CD4-positive, CD25-positive, alpha-beta regulatory T cell (primary cell): ENCODE results near the gene SLC25A21. TPM values are rescaled to one million over a fixed set of nuclear protein-coding genes. Genes with fewer than 3 reads are reported as not detected.
"Not testable (repeated sequence)": the region's sequence is repeated elsewhere in the genome, so short reads cannot be mapped to it uniquely, and the experiment has no call there.

Experiments used
- ATAC-seq, 2 donors: fragments of 150-1000 bp; cut with Tn5 transposase; one replicate each; pipeline ENCODE4 v1.10.0; 2021; ENCODE audit warnings: low read depth in 2 of 2, moderate number of reproducible peaks in 2 of 2, moderate library complexity in 1 of 2
- DNase-seq, 3 donors: peaks; one replicate each; pipeline versions ENCODE4 v3.0.0 to v3.0.0-alpha.2; 2012 to 2022; ENCODE audit warnings: mixed read lengths in 1 of 3
- H3K27ac ChIP-seq: one replicate; pipeline ENCODE4 v1.7.0; 2013; ENCODE audit warnings: mild to moderate bottlenecking, low read length; ENCODE audit not compliant: insufficient read depth, poor library complexity, severe bottlenecking
- H3K27me3 ChIP-seq: one replicate; pipeline ENCODE4 v1.7.0; 2013; ENCODE audit warnings: low read length; ENCODE audit not compliant: control insufficient read depth, insufficient read depth
- H3K36me3 ChIP-seq: one replicate; pipeline ENCODE4 v1.7.0; 2013; ENCODE audit warnings: mild to moderate bottlenecking, low read length, moderate library complexity; ENCODE audit not compliant: control insufficient read depth, insufficient read depth
- H3K4me1 ChIP-seq: 2 replicates; pipeline ENCODE4 v1.7.0; 2013; ENCODE audit warnings: mild to moderate bottlenecking, low read length; ENCODE audit not compliant: insufficient read depth, control insufficient read depth, poor library complexity, severe bottlenecking
- H3K4me3 ChIP-seq: one replicate; pipeline ENCODE4 v1.7.0; 2013; ENCODE audit warnings: low read depth, mild to moderate bottlenecking, low read length, moderate library complexity
- H3K9me3 ChIP-seq, 2 experiments: 1 replicate in 1 of 2; 2 replicates in 1 of 2; pipeline ENCODE4 v1.7.0; 2013; ENCODE audit warnings: low read length in 2 of 2, mild to moderate bottlenecking in 1 of 2, moderate library complexity in 1 of 2; ENCODE audit not compliant: control insufficient read depth in 2 of 2
- H3K27ac Mint-ChIP-seq, 3 donors: one replicate each; pipeline ENCODE4 v1.8.0; 2020 to 2022; ENCODE audit warnings: mild to moderate bottlenecking in 3 of 3, mixed read lengths in 3 of 3, moderate library complexity in 2 of 3
- H3K27me3 Mint-ChIP-seq: one replicate; pipeline ENCODE4 v1.8.0; 2022; ENCODE audit warnings: mild to moderate bottlenecking, mixed read lengths
- H3K36me3 Mint-ChIP-seq: one replicate; pipeline ENCODE4 v1.8.0; 2020; ENCODE audit warnings: mixed read lengths
- H3K4me1 Mint-ChIP-seq, 4 donors: one replicate each; pipeline ENCODE4 v1.8.0; 2020 to 2022; ENCODE audit warnings: mixed read lengths in 4 of 4, mild to moderate bottlenecking in 1 of 4
- H3K4me3 Mint-ChIP-seq, 4 donors: one replicate each; pipeline ENCODE4 v1.8.0; 2020 to 2022; ENCODE audit warnings: mild to moderate bottlenecking in 4 of 4, mixed read lengths in 4 of 4, moderate library complexity in 3 of 4
- H3K9me3 Mint-ChIP-seq, 7 donors: one replicate each; pipeline ENCODE4 v1.8.0; 2020 to 2022; ENCODE audit warnings: mixed read lengths in 7 of 7, mild to moderate bottlenecking in 3 of 7, moderate library complexity in 2 of 7
- polyA plus RNA-seq, 4 donors: library from polyadenylated mRNA; unstranded; fragments of 300-500 nt; fragmentation: Illumina TruSeq; gene quantifications; one replicate each; pipeline ENCODE4 v1.2.3, GENCODE V29; 2021
- total RNA-seq: library from RNA; stranded (reverse); gene quantifications from one replicate; pipeline ENCODE4 v1.2.3, GENCODE V29; 2022

SLC25A21 gene
- total and polyA plus RNA-seq, 5 donors from 2014 or later = not detected

DNA sequence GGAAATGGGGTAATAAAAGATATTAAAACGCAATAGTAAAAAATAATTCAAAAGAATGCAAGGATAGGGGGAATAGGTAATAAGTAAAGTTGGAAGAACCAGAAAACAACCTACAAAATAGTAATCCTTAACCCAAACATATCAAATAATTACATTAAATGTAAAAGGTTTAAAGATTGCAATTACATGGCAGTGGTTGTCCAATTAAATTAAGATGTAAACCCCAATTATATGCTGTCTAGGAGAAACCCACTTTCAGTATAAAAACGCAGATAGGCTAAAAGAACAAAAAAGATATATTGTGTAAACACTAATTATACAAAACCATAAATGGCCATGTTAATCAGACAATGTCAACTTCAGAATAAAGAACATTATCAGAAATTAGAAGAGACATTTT lies 247.3 kb downstream of the SLC25A21 start:
- Histone ChIP-seq H3K27ac (no peak overlapping the region), H3K27me3 (no peaks in the 10 kb centered on the region), H3K4me1 (no peaks in the 10 kb centered on the region), H3K9me3 (no peaks in the 10 kb centered on the region), H3K4me3 (no peak overlapping the region), H3K36me3 (no peaks in the 10 kb centered on the region)
- Mint-ChIP-seq H3K4me1 (no peaks in the 10 kb centered on the region), H3K27ac (no peak overlapping the region), H3K4me3 (no peak overlapping the region), H3K27me3 (no peaks in the 10 kb centered on the region), H3K9me3 (peaks cover 0 to 5% (median 0%) of the 10 kb centered on the region in 7 donors), H3K36me3 (no peaks in the 10 kb centered on the region)
- ATAC-seq = no peak
- DNase-seq = no peak

DNA sequence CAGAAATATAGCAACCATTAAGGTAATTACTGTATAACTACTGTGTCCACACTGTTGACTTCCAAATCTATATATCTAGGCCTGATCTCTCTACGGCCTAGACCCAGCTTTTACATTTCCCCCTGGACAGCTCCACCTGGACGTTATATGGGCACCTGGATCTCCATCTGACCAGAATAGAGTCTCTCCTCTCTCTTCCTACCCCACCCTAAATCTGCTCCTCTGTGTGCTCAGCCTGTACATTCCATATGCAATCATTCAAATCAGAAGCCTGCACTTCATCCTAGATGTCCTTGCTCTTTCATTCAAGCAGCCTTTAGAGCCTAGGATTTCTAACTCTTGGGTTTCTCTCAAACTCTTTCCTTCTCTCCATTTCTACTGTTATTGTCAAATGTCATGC lies 255.7 kb downstream of the SLC25A21 start:
- no peak for ATAC-seq
- H3K4me1 ChIP-seq = no peaks in the 10 kb centered on the region
- no peaks in the 10 kb centered on the region for H3K9me3 ChIP-seq
- no peak overlapping the region for H3K4me3 ChIP-seq
- Mint-ChIP-seq H3K4me3 (no peak overlapping the region), H3K27ac (no peak overlapping the region), H3K27me3 (no peaks in the 10 kb centered on the region), H3K36me3 (no peaks in the 10 kb centered on the region), H3K9me3 (peaks cover 0 to 5% (median 0%) of the 10 kb centered on the region in 7 donors), H3K4me1 (no peaks in the 10 kb centered on the region)
- DNase-seq = no peak
- no peaks in the 10 kb centered on the region for H3K27me3 ChIP-seq
- no peaks in the 10 kb centered on the region for H3K36me3 ChIP-seq
- H3K27ac ChIP-seq = no peak overlapping the region

DNA sequence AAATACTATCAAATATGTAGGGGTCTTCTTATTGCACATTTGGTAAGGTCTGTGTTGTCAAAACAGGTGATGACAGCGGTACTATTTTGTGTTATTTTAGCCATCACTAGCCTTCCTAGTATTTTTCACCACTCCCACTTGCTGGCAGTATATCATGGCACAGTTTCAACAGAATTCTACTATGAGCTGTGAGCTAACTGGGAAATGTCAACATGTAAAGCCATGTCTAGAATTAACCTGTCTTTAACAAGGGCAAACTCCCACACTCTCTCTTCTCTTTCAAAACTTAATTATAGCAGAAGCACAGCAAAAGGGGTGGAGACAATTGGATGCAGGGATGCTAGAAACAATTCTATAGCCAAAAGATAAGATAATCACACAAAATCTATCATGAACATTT lies 257.3 kb downstream of the SLC25A21 start:
- no peaks in the 10 kb centered on the region for H3K36me3 Mint-ChIP-seq
- H3K27ac Mint-ChIP-seq = no peak overlapping the region
- Histone ChIP-seq H3K4me1 (no peaks in the 10 kb centered on the region), H3K36me3 (no peaks in the 10 kb centered on the region), H3K9me3 (no peaks in the 10 kb centered on the region), H3K27me3 (no peaks in the 10 kb centered on the region), H3K4me3 (no peak overlapping the region), H3K27ac (no peak overlapping the region)
- no peak overlapping the region for H3K4me3 Mint-ChIP-seq
- DNase-seq (no peak), ATAC-seq (no peak)
- no peaks in the 10 kb centered on the region for H3K4me1 Mint-ChIP-seq
- peaks cover 0 to 5% (median 0%) of the 10 kb centered on the region in 7 donors for H3K9me3 Mint-ChIP-seq
- no peaks in the 10 kb centered on the region for H3K27me3 Mint-ChIP-seq

DNA sequence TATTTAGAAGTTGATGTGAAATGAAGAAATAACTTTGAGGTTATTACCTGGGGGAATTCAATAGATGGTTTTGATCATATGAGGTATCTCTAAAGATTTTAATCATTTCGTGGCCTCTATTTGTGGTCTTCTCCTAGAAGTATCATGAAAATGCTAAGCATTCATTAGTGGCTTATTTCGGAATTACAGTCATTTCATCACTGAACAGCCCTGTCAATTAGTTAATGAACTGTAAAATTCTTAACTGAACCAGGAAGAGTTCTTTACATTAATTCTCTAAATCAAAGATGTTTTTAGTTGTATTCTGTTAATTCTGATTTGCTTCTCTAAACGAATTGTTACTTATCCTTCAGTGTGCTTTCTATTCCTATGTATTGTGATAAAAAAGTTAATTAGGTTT lies 261.8 kb downstream of the SLC25A21 start:
- no peaks in the 10 kb centered on the region for H3K9me3 ChIP-seq
- no peaks in the 10 kb centered on the region for H3K36me3 Mint-ChIP-seq
- no peak overlapping the region for H3K4me3 ChIP-seq
- no peak for ATAC-seq
- DNase-seq = no peak
- H3K27me3 ChIP-seq = no peaks in the 10 kb centered on the region
- H3K36me3 ChIP-seq = no peaks in the 10 kb centered on the region
- H3K9me3 Mint-ChIP-seq = peaks cover 0 to 2% (median 0%) of the 10 kb centered on the region in 7 donors
- no peaks in the 10 kb centered on the region for H3K4me1 ChIP-seq
- no peak overlapping the region for H3K27ac Mint-ChIP-seq
- H3K4me1 Mint-ChIP-seq = no peaks in the 10 kb centered on the region
- no peaks in the 10 kb centered on the region for H3K27me3 Mint-ChIP-seq
- H3K4me3 Mint-ChIP-seq = no peak overlapping the region
- no peak overlapping the region for H3K27ac ChIP-seq

DNA sequence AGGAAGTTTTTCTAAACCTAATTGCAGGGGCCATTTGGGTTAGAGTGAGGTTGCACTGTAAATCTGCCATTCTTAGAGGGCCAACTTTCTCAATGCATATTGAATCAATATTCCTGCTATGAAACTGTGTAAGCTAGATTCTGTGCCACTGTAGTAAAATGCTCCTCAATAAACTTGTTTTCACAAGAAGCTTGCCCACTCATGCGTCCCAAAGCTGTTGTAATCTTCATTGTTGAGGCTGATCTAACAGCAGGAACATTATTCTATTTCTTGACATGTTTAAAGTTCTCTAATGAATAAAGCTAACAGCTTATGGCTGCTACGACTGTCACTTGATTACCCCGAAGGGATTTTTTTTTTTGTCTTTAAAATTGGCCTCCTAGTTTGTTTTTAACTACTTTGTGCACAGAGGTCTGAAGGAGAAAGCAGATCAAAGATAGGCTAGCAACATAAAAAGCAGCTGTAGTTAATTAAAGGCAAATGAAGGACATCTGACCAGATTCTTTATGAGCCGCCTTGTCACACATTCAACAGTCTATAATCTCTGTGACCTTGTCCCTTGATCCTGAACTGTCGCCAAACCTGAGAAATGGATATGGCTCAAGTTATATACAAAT lies 267.0 kb downstream of the SLC25A21 start:
- no peaks in the 10 kb centered on the region for H3K27me3 Mint-ChIP-seq
- no peak overlapping the region for H3K27ac Mint-ChIP-seq
- ATAC-seq (no peak), DNase-seq (no peak)
- Histone ChIP-seq H3K4me1 (no peaks in the 10 kb centered on the region), H3K27me3 (no peaks in the 10 kb centered on the region), H3K4me3 (no peak overlapping the region), H3K9me3 (no peaks in the 10 kb centered on the region), H3K36me3 (no peaks in the 10 kb centered on the region), H3K27ac (no peak overlapping the region)
- H3K4me1 Mint-ChIP-seq = no peaks in the 10 kb centered on the region
- peaks cover 0 to 6% (median 0%) of the 10 kb centered on the region in 7 donors for H3K9me3 Mint-ChIP-seq
- H3K36me3 Mint-ChIP-seq = no peaks in the 10 kb centered on the region
- no peak overlapping the region for H3K4me3 Mint-ChIP-seq

DNA sequence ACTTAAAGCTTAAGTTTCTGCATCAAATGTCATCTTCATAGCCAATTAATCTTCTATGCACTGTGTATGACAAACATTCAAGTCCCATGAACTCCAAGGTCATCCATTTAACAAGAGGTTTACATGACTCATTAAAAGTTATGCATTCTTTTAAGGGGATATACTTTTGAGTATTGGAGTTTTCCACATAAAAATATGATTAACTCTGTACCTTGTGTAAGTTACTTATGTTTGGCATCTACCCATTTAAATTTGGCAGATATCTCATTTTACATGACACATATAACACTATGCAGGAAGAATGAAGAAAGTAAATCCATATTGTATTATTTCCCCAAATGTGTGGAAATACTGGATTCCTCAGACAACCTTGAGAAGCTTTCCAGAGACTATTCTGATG lies 270.5 kb downstream of the SLC25A21 start:
- Histone ChIP-seq H3K4me1 (no peaks in the 10 kb centered on the region), H3K36me3 (no peaks in the 10 kb centered on the region), H3K9me3 (no peaks in the 10 kb centered on the region), H3K27ac (no peak overlapping the region), H3K4me3 (no peak overlapping the region), H3K27me3 (no peaks in the 10 kb centered on the region)
- H3K27ac Mint-ChIP-seq = no peak overlapping the region
- no peaks in the 10 kb centered on the region for H3K27me3 Mint-ChIP-seq
- DNase-seq = no peak
- peaks cover 0 to 9% (median 4%) of the 10 kb centered on the region in 7 donors for H3K9me3 Mint-ChIP-seq
- no peak overlapping the region for H3K4me3 Mint-ChIP-seq
- no peak for ATAC-seq
- H3K4me1 Mint-ChIP-seq = no peaks in the 10 kb centered on the region
- no peaks in the 10 kb centered on the region for H3K36me3 Mint-ChIP-seq

DNA sequence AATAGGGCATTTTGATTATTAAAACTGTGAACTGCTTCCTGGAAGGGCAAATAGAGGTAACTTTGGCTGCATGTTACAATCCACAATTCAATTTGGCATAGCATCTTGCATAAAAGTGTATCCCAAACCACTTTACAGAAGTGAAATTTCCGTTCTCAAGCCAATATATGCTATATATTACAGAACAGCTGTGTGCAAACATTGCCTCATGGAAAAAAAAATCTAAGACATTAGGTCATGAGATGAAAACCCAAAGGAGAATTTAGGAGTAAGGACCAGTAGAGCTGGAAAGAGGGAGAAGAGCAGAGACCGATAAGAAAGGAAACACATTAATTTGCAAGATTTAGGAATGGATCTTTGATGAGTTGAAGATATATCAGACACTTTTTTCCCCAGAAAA lies 271.6 kb downstream of the SLC25A21 start:
- Mint-ChIP-seq H3K4me3 (no peak overlapping the region), H3K27ac (no peak overlapping the region), H3K36me3 (no peaks in the 10 kb centered on the region), H3K27me3 (no peaks in the 10 kb centered on the region), H3K4me1 (no peaks in the 10 kb centered on the region), H3K9me3 (peaks cover 0 to 10% (median 4%) of the 10 kb centered on the region in 7 donors)
- no peaks in the 10 kb centered on the region for H3K9me3 ChIP-seq
- H3K36me3 ChIP-seq = no peaks in the 10 kb centered on the region
- ATAC-seq (no peak), DNase-seq (no peak)
- no peaks in the 10 kb centered on the region for H3K4me1 ChIP-seq
- H3K27ac ChIP-seq = no peak overlapping the region
- no peak overlapping the region for H3K4me3 ChIP-seq
- no peaks in the 10 kb centered on the region for H3K27me3 ChIP-seq

DNA sequence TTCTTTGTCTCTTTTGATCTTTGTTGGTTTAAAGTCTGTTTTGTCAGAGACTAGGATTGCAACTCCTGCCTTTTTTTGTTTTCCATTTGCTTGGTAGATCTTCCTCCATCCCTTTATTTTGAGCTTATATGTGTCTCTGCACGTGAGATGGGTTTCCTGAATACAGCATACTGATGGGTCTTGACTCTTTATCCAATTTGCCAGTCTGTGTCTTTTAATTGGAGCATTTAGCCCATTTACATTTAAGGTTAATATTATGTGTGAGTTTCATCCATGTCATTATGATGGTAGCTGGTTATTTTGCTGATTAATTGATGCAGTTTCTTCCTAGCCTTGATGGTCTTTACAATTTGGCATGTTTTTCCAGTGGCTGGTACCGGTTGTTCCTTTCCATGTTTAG lies 276.1 kb downstream of the SLC25A21 start:
- H3K27ac Mint-ChIP-seq, H3K4me1 Mint-ChIP-seq, DNase-seq: not testable (repeated sequence)

More for the DNA sequence above, 276.1 kb downstream of the SLC25A21 start:
- not testable (repeated sequence) for H3K36me3 ChIP-seq, H3K9me3 ChIP-seq, H3K36me3 Mint-ChIP-seq, H3K4me3 Mint-ChIP-seq, H3K27me3 Mint-ChIP-seq, H3K27ac ChIP-seq, H3K4me1 ChIP-seq, ATAC-seq, H3K27me3 ChIP-seq, H3K4me3 ChIP-seq
- H3K9me3 Mint-ChIP-seq = peaks cover 1 to 11% (median 3%) of the 10 kb centered on the region in 7 donors
